ENCODE measurements around the gene TRPM8. TPM values are rescaled to one million over a fixed set of nuclear protein-coding genes. Genes with fewer than 3 reads are reported as not detected.

TRPM8 gene
- total and polyA plus RNA-seq, 3 donors from 2014 or later = 0.79 to 5.2 (median 2.2) TPM

Other genes starting within 250 kb of the TRPM8 start
- gene UGT1A9, start 245.5 kb upstream of the TRPM8 start, total RNA-seq = not detected
- gene UGT1A9, start 245.5 kb upstream of the TRPM8 start, polyA plus RNA-seq (ENCODE audit: insufficient read depth, low read depth, low replicate concordance) = not detected
- gene UGT1A7, start 235.5 kb upstream of the TRPM8 start, total RNA-seq = under 1 TPM in 1 of 2 donors, not detected in 1; 0.19 TPM
- not detected for gene UGT1A7, start 235.5 kb upstream of the TRPM8 start, polyA plus RNA-seq (ENCODE audit: insufficient read depth, low read depth, low replicate concordance)
- gene UGT1A6, start 224.5 kb upstream of the TRPM8 start, total RNA-seq = under 1 TPM in 1 of 2 donors, not detected in 1; 0.74 TPM
- 3.0 TPM for gene UGT1A6, start 224.5 kb upstream of the TRPM8 start, polyA plus RNA-seq (ENCODE audit: insufficient read depth, low read depth, low replicate concordance)
- under 1 TPM in 1 of 2 donors, not detected in 1; 0.16 TPM for gene UGT1A5, start 204.5 kb upstream of the TRPM8 start, total RNA-seq
- gene UGT1A5, start 204.5 kb upstream of the TRPM8 start, polyA plus RNA-seq (ENCODE audit: insufficient read depth, low read depth, low replicate concordance) = not detected
- not detected for gene UGT1A4, start 198.6 kb upstream of the TRPM8 start, total RNA-seq
- 0.25 TPM for gene UGT1A4, start 198.6 kb upstream of the TRPM8 start, polyA plus RNA-seq (ENCODE audit: insufficient read depth, low read depth, low replicate concordance)
- not detected for gene UGT1A3, start 188.3 kb upstream of the TRPM8 start, total RNA-seq
- not detected for gene UGT1A3, start 188.3 kb upstream of the TRPM8 start, polyA plus RNA-seq (ENCODE audit: insufficient read depth, low read depth, low replicate concordance)
- gene UGT1A1, start 157.1 kb upstream of the TRPM8 start, total RNA-seq = under 1 TPM; 0.24 to 0.31 TPM
- gene UGT1A1, start 157.1 kb upstream of the TRPM8 start, polyA plus RNA-seq (ENCODE audit: insufficient read depth, low read depth, low replicate concordance) = 0.34 TPM
- 10 to 100 TPM in 1 of 2 donors, 1 to 10 TPM in 1; 5.3 to 10.7 TPM for gene MROH2A, start 139.0 kb upstream of the TRPM8 start, total RNA-seq
- 5.1 TPM for gene MROH2A, start 139.0 kb upstream of the TRPM8 start, polyA plus RNA-seq (ENCODE audit: insufficient read depth, low read depth, low replicate concordance)
- 10 to 100 TPM; 10.2 to 13.9 TPM for gene HJURP, start 62.8 kb upstream of the TRPM8 start, total RNA-seq
- gene HJURP, start 62.8 kb upstream of the TRPM8 start, polyA plus RNA-seq (ENCODE audit: insufficient read depth, low read depth, low replicate concordance) = 30.2 TPM
- gene SPP2, start 133.3 kb downstream of the TRPM8 start, total RNA-seq = not detected
- not detected for gene SPP2, start 133.3 kb downstream of the TRPM8 start, polyA plus RNA-seq (ENCODE audit: insufficient read depth, low read depth, low replicate concordance)

All from testis (tissue), 3 donors.